ENCODE measurements around the gene TRIL.

TRIL gene

GRCh38 chr7:28983396-28984190 is 25.5 kb upstream of the TRIL start:
- DNase-seq (ENCODE audit: low spot score): no peak

GRCh38 chr7:28981161-28981465 is 23.0 kb upstream of the TRIL start:
- no peak for DNase-seq (ENCODE audit: low spot score)

GRCh38 chr7:28980451-28981160 is 22.5 kb upstream of the TRIL start:
- no peak for DNase-seq (ENCODE audit: low spot score)

- no peak for DNase-seq (ENCODE audit: low spot score)
Measured at GRCh38 chr7:28979776-28980175, 21.6 kb upstream of the TRIL start.

- DNase-seq (ENCODE audit: low spot score): no peak
Measured at GRCh38 chr7:28977881-28978280, 19.8 kb upstream of the TRIL start.

GRCh38 chr7:28976022-28976421 is 17.9 kb upstream of the TRIL start:
- DNase-seq (ENCODE audit: low spot score): no peak

- DNase-seq (ENCODE audit: low spot score): no peak
Measured at GRCh38 chr7:28973591-28973990, 15.5 kb upstream of the TRIL start.

GRCh38 chr7:28964056-28964455 is 5.9 kb upstream of the TRIL start:
- no peak for DNase-seq (ENCODE audit: low spot score)

GRCh38 chr7:28961972-28962371 is 3.8 kb upstream of the TRIL start:
- peak; percentile 63 for DNase-seq (ENCODE audit: low spot score)

- no peak for DNase-seq (ENCODE audit: low spot score)
Measured at GRCh38 chr7:28960071-28960840, 2.1 kb upstream of the TRIL start.

- DNase-seq (ENCODE audit: low spot score): no peak
Measured at GRCh38 chr7:28958980-28959347, 834 bp upstream of the TRIL start.

- DNase-seq (ENCODE audit: low spot score): peak; percentile 58
Measured at GRCh38 chr7:28957751-28958234, 337 bp downstream of the TRIL start.

GRCh38 chr7:28957064-28957750 is 923 bp downstream of the TRIL start:
- DNase-seq (ENCODE audit: low spot score): peak; percentile 43

- DNase-seq (ENCODE audit: low spot score): peak; percentile 87
Measured at GRCh38 chr7:28956608-28957063, 1.5 kb downstream of the TRIL start.

- DNase-seq (ENCODE audit: low spot score): peak; percentile 85
Measured at GRCh38 chr7:28955718-28956607, 2.2 kb downstream of the TRIL start.

GRCh38 chr7:28955356-28955717 is 2.8 kb downstream of the TRIL start:
- DNase-seq (ENCODE audit: low spot score): peak; percentile 8

GRCh38 chr7:28954946-28955345 is 3.2 kb downstream of the TRIL start:
- DNase-seq (ENCODE audit: low spot score): no peak

- no peak for DNase-seq (ENCODE audit: low spot score)
Measured at GRCh38 chr7:28954471-28954870, 3.7 kb downstream of the TRIL start.

GRCh38 chr7:28953633-28954032 is 4.5 kb downstream of the TRIL start:
- DNase-seq (ENCODE audit: low spot score): no peak

GRCh38 chr7:28942168-28942567 is 16.0 kb downstream of the TRIL start:
- DNase-seq (ENCODE audit: low spot score): no peak

- no peak for DNase-seq (ENCODE audit: low spot score)
Measured at GRCh38 chr7:28941633-28942032, 16.5 kb downstream of the TRIL start.
